ENCODE measurements around the gene PLPP7.
"Not testable (repeated sequence)": the region's sequence is repeated elsewhere in the genome, so short reads cannot be mapped to it uniquely, and the experiment has no call there.

Gene PLPP7

DNA sequence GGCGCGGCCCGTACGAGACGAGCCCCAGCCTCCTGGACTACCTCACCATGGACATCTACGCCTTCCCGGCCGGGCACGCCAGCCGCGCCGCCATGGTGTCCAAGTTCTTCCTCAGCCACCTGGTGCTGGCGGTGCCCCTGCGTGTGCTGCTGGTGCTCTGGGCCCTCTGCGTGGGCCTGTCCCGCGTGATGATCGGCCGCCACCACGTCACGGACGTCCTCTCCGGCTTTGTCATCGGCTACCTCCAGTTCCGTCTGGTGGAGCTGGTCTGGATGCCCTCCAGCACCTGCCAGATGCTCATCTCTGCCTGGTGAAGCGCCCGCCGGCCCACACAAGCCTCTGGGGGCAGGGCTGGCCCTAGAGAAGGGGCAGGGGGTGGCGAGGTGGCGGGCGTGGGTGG, 18.5 kb downstream of the PLPP7 start:
- no peak for DNase-seq

DNA sequence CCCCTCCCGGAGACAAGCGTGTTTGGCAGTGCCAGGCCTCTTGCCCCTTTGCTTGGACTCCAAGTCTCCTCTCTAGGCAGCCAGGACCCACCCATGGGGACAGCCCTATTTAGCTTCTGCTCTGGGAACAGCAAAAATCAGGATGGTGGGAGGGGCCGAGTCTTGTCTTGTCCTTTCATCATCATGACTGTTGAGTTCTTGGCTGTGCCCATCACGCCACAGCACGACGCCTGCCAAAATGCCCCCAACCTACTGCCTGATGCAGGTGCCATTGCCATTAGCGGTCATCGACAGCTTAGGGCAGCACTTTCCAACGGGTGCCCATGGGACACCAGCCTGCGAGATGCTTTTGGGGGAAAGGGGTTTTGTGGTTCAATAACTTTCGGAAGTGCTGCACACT, 18.9 kb downstream of the PLPP7 start:
- no peak for DNase-seq

DNA sequence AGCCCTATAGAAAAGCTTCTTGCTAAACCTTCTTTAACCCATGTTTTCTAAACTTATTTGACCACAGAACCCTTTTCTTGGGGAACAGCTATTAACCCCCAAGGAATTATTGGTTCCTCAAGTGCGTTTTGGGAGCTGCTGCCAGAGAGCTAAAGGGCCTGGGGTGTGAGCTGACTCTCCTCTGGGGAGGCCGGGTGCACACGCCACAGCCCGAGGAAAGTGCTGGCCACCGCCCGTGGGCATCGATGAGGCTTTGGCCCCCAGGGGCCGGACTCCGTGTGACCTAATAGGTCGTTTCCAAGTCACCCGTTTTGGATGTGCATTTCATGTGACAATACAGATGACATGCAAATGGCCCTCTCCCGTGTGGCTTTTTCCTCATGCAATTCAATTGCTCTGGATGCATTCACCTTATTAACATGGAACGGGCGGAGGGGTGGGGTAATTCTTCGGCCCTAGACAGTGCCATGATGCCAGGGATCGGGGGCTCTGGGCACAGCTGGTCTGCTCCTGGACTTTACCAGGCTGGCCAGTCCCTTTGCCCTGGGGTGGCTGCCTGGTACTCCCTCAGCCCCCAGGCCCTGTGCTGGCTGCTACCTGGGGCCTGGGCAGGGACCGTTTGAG, 19.5 kb downstream of the PLPP7 start:
- DNase-seq: no peak

- no peak for DNase-seq
Observed at GRCh38 chr9:131309530-131310276, 20.2 kb downstream of the PLPP7 start.

DNA sequence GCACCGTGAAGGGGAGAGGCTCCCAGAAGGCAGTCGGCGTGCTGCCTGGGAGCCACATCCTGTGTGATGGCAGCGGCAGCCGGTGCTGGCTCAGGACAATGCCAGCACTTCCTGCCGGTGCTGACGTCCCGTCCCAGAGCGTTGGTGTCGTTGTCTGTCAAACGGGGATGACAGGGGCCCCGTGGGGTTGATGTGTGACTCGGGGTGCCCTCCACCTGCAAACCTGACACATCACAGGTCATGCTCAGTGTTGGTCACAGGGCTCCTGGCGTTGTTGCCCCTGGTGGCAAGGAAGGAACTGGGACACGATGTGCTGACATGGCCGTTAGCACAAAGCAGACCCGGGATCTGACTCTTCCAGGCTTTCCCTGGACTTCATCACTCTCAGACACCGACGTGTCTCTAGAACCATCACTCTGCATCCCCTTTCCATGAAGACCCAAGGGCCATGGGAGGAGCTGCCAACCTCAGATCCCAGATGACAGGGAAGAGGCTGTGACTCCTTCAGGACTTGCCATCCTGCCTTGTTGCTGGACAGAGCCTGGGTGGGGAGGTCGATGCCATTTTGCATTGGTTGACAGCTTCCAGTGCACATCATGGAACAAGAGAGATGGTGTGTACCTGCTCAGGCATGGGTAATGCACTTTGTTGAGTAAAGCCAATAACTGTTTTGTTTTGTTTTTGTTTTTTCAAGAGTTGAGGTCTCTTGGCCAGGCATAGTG, 21.5 kb downstream of the PLPP7 start:
- DNase-seq: peak; percentile 71

GRCh38 chr9:131312246-131312645, 22.7 kb downstream of the PLPP7 start:
- no peak for DNase-seq

GRCh38 chr9:131312822-131313770, 23.6 kb downstream of the PLPP7 start:
- DNase-seq: no peak

GRCh38 chr9:131318231-131319085, 28.9 kb downstream of the PLPP7 start:
- DNase-seq: no peak

DNA sequence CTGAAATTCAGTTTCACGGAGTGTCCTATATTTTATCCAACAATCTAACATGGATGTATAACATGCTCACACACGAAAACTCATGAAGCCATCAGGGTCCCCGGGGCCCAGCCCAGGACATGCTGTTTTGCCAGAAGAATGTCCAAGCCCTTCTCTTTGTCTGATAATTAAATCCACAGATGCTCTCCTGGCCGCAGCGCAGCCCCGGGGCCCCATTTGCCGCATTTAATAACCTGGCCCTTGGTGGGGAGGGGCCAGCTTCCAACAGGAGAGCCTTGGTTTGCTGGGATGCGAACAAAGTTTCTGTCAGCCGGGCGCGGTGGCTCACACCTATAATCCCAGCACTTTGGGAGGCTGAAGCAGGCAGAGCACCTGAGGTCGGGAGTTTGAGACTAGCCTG, 30.0 kb downstream of the PLPP7 start:
- DNase-seq: no peak

DNA sequence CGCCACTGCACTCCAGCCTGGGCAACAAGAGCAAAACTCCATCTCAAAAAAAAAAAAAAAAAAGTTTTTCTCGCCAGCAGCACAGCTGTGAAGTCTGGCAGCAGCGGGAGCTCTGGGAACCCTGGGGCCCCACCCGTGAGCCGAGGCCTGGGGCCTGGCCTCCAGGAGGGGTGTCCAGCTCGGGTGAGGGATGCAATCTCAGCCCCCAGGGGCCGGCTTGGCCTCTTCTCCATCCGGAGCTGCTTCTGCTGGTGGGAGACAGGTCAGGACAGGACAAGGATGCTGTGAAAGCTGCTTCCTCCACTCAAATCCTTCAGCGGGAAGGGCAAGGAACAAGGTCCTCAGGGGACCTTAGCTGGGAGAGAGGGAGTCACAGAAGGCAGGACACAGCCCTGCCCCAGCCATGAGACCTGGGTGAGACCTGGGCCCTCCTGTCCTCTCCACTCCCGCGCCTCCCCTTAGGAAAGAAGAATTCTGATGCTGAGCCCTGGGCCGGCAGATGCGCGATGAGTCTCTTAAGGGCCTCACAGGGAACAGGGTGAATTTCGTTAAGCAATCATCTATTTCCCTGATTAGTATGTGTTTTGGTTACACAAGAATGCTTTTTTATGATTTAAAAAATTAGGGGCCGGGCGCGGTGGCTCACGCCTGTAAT, 30.6 kb downstream of the PLPP7 start:
- DNase-seq: no peak

- no peak for DNase-seq
Observed at GRCh38 chr9:131323629-131324028, 34.1 kb downstream of the PLPP7 start.

DNA sequence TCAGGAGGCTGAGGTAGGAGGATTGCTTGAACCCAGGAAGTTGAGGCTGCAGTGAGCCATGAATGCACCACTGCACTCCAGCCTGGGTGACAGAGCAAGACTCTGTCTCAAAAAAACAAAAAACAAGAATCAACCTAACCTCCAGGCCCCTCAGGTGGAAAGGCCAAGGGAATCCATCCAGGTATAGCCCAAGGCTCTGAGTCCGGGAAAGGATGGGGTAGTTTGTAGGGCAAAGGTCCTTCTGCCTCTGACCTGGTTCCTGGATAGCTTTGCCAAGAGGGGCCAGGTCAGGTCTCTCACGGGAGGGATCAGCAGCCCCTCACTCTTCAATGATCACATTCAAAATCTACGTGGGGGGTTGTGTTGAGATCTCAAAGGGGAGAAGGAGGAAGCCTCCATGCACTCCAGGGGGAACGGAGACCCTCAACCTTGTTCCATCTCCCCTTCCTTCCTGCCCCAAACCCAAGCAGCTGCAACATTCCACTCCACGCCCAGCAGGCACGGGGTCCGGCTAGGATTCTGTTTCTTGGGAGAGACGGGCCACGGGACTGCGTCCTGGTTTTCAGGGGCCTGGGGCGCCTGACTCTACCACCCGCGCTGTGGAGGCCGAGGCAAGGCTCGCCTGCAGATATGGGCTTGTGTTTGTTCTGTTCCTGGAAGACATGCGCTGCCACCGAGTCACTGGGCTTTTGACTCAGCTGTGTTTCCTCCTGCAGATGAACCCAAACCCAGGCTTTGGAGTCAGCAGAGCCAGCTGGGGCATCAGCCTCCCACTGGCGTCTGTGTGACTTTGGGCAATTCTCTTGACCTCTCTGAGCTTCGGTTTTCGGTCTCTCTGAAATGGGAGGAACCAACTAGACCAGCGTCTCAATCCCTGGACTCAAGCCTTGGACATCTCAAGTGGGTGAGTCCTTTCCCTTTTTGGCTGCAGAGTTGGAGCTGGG, 35.5 kb downstream of the PLPP7 start:
- no peak for DNase-seq

DNA sequence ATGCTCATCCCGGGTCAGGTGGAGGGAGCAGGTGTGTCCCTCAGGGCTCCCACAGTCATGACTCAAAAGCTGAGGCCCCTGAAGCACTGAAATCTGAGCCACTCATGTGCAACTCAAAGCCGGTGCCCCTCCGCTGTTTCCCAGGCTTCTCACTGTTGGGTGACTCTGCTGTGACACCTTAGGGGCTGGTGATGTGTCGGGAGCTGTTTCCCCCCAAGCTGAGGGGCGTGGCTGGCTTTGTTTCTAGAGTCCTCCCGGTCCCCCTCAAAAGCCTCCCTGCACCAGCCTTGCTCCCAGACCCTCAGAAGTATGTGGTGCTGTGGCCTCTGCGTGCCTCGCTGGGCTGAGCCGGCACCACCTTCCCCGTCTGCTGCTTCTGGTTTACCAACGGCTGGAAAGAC, 39.7 kb downstream of the PLPP7 start:
- DNase-seq: no peak

GRCh38 chr9:131330814-131331600, 41.5 kb downstream of the PLPP7 start:
- DNase-seq: no peak

- not testable (repeated sequence) for DNase-seq
Observed at GRCh38 chr9:131331996-131332395, 42.5 kb downstream of the PLPP7 start.

DNA sequence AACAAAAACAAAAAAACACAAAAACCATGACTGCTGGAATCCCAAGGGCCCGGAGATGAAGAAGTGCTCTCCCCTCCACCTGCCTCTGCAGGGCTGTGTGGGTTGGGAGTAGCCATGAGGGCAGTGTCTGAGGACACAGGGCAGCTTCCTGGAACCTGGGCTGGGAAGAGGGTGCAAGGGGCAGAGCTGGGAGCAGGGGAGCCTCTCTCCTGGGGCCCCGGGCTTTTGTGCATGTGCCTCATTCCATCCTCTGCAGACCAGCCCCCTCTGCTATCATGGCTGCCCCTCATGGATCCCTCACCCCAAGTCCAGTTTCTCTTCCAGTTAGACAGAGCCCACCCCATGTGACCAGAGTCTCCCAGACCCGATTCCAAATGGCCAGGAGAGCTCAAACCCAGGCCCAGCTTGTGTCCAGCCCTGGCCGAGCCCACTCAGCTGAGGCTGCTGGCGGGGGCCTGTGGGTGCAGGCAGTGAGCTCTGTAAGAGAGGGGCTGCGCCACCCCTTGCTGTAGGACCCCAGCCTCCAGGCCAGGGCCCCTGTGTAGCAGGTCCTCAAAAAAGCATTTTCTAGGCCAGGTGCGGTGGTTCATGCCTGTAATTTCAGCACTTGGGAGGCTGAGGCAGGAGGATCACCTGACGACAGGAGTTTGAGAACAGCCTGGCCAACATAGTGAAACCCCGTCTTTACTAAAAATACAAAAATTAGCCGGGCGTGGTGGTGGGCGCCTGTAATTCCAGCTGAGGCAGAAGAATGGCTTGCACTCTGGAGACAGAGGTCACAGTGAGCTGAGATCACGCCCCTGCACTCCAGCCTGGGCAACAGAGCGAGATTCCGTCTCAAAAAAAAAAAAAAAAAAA, 44.5 kb downstream of the PLPP7 start:
- DNase-seq: no peak

DNA sequence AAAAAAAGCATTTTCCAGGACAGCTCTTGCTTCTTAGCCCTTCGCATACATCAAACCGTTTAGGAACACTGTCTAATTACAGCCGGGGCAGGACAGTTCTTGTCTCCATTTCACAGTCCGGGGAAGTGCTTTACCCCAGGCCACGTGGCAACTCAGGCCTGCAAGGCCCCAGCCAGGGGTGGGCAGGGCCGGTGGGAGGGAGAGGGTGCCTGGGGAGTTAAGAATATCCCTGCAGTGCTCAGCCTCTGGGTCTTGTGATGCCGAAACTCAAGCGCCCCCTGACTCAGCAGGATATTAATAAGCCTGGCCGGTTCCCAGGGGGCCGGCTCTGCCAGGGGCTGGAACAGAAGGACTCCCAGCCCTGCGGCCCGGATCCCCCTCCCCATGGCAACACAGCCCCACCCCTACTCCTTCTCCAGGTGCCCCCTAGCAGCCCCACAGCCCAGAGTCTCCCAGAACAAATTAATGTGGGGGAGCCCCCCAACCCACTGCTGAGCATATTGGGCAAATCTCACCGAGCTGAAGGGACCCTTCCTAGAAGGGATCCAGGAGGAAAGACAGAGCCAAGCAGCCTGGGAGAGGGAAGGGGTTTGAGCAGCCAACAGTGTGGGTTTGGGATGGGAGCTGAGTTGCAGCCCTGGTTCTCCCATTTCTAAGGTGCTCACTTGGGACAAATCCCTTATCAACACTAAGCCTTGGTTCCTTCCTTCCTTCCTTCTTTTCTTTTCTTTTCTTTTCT, 45.3 kb downstream of the PLPP7 start:
- DNase-seq: no peak

- no peak for DNase-seq
Observed at GRCh38 chr9:131335368-131335755, 45.8 kb downstream of the PLPP7 start.

Measured in CD4-positive, alpha-beta T cell treated with Interleukin-10 for 1 hour (primary cell).